Activated CD4-positive, alpha-beta T cell treated with anti-CD3 and anti-CD28 coated beads, Interleukin-2, amount 10 ng/mL, durations not matched to agents 24 days and 14 days (primary cell): Measurements from ENCODE around the gene VIM. TPM values are rescaled to one million over a fixed set of nuclear protein-coding genes. Genes with fewer than 3 reads are reported as not detected.

Experiments
- DNase-seq: peaks from one replicate; pipeline ENCODE4 v3.0.0; 2022
- H3K27ac Mint-ChIP-seq: one replicate; pipeline ENCODE4 v1.8.0; 2022; ENCODE audit warnings: mild to moderate bottlenecking, mixed read lengths
- H3K27me3 Mint-ChIP-seq: one replicate; pipeline ENCODE4 v1.8.0; 2022; ENCODE audit warnings: mixed read lengths
- H3K36me3 Mint-ChIP-seq: one replicate; pipeline ENCODE4 v1.8.0; 2022; ENCODE audit warnings: low read depth, mild to moderate bottlenecking, mixed read lengths
- H3K4me1 Mint-ChIP-seq: one replicate; pipeline ENCODE4 v1.8.0; 2021; ENCODE audit warnings: mixed read lengths
- H3K4me3 Mint-ChIP-seq: one replicate; pipeline ENCODE4 v1.8.0; 2022; ENCODE audit warnings: mild to moderate bottlenecking, moderate library complexity, mixed read lengths
- H3K9me3 Mint-ChIP-seq: one replicate; pipeline ENCODE4 v1.8.0; 2021; ENCODE audit warnings: mixed read lengths
- intact Hi-C: fragments of 100-400 bp; cut with micrococcal nuclease; formaldehyde crosslinking; loops from one replicate; pipeline ENCODE4 v1.15.1; 2023
- total RNA-seq: library from RNA; stranded (reverse); gene quantifications from 2 replicates; pipeline ENCODE4 v1.2.3, GENCODE V29; 2022

The VIM gene
- total RNA-seq, 1 donor from 2014 or later, result 178 TPM

DNA sequence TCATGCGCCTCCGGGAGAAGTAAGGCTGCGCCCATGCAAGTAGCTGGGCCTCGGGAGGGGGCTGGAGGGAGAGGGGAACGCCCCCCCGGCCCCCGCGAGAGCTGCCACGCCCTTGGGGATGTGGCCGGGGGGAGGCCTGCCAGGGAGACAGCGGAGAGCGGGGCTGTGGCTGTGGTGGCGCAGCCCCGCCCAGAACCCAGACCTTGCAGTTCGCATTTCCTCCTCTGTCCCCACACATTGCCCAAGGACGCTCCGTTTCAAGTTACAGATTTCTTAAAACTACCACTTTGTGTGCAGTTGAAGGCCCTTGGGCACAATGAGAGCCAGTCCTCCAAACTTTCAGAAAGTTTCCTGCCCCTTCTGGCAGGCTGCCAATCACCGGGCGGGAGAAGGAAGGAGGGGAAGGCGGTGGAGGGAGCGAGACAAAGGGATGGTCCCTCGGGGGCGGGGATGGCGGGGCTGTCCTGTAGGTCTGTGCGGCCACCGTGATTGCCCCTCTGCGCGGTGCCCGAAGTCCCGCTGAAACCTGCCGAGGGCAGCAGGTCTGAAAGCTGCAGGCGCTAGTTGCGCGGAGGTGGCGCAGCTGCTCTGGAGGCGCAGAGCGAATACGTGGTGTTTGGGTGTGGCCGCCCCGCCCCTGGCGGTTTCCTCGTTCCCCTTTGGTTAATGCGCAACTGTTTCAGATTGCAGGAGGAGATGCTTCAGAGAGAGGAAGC is 2.1 kb downstream of the VIM start:
- peaks cover 46% of the 10 kb centered on the region for H3K36me3 Mint-ChIP-seq
- DNase-seq, result peak; percentile 97
- peak overlapping the region; percentile 95 for H3K27ac Mint-ChIP-seq
- intact Hi-C loops, result loop anchor here (2.0 to 10.0 kb wide), 3 partner anchors 412 to 795 kb away; partner anchors contain the start of genes PTER, RSU1 and STAM
- no peaks in the 10 kb centered on the region for H3K27me3 Mint-ChIP-seq
- peak overlapping the region; percentile 96 for H3K4me3 Mint-ChIP-seq
- no peaks in the 10 kb centered on the region for H3K9me3 Mint-ChIP-seq
- peaks cover 55% of the 10 kb centered on the region for H3K4me1 Mint-ChIP-seq

DNA sequence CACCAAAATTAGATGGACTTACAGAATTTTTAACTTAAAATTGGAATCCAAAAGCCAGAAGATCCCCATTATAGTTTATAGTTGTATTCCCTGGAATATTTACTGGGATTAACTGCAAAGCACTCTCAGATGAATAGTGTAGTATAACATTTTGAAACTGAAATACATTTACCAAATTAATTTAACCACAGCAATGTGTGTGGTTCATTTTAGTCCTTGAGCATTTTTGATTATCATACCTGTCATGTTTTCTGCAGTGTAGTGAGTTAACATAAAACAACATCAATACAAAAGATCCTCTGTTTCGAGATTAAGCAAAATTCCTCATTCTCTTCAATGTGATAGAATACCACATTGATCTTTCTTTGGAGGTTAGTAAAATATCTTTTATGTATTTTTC is 3.7 kb downstream of the VIM start:
- peaks cover 52% of the 10 kb centered on the region for H3K4me1 Mint-ChIP-seq
- peak overlapping the region; percentile 96 for H3K4me3 Mint-ChIP-seq
- H3K27ac Mint-ChIP-seq, result peak overlapping the region; percentile 95
- H3K36me3 Mint-ChIP-seq, result peaks cover 57% of the 10 kb centered on the region
- H3K27me3 Mint-ChIP-seq, result no peaks in the 10 kb centered on the region
- intact Hi-C loops, result loop anchor here (1.0 to 10.0 kb wide), 8 partner anchors 15 to 797 kb away; partner anchors contain the start of genes PTER and TRDMT1
- H3K9me3 Mint-ChIP-seq, result no peaks in the 10 kb centered on the region
- no peak for DNase-seq

DNA sequence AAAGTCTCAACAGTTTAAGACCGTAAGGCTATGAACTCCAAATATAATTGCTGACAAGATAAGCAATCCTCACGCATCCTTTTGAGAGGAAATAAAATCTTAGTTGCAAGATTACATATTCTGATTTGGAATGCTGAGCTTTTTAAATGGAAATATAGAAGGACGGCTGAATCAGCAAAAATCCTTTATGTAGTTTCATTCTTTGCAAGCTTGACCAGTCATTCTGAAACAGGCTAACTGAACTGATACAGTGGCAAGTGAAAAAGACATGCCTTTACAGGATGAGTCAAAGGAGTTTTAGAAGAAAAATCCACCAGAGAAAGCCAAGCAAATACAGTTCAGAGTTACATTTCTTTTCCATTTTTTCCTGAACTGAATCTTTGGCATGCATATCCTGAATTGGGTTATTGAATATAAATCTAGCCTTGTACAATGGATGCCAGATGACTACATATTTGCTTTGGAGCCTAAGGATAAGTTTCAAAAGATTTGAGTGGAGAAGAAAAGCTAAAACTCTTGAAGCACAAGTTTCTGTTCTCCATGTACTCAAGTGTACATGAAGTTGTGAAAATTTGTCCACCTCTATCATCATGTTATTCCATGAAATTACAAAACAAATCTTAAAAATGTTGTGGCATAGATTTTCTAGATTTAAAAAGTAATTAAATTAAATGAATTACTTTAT is 4.4 kb downstream of the VIM start:
- Mint-ChIP-seq H3K4me3 (peak overlapping the region; percentile 96), H3K27me3 (no peaks in the 10 kb centered on the region), H3K9me3 (no peaks in the 10 kb centered on the region), H3K4me1 (peaks cover 46% of the 10 kb centered on the region), H3K36me3 (peaks cover 60% of the 10 kb centered on the region), H3K27ac (peak overlapping the region; percentile 53)
- intact Hi-C loops, result loop anchor here (1.0 to 10.0 kb wide), 8 partner anchors 16 to 798 kb away; partner anchors contain the start of genes PTER and TRDMT1
- DNase-seq, result peak; percentile 68

- no peaks in the 10 kb centered on the region for H3K9me3 Mint-ChIP-seq
- H3K27me3 Mint-ChIP-seq, result no peaks in the 10 kb centered on the region
- H3K36me3 Mint-ChIP-seq, result peaks cover 65% of the 10 kb centered on the region
- peak overlapping the region; percentile 9 for H3K4me3 Mint-ChIP-seq
- no peak overlapping the region for H3K27ac Mint-ChIP-seq
- peaks cover 39% of the 10 kb centered on the region for H3K4me1 Mint-ChIP-seq
- no peak for DNase-seq
- intact Hi-C loops, result loop anchor here (2.0 to 10.0 kb wide), 2 partner anchors 21 to 799 kb away; partner anchors contain the start of gene PTER
Observed at GRCh38 chr10:17233286-17233991, 5.4 kb downstream of the VIM start.

DNA sequence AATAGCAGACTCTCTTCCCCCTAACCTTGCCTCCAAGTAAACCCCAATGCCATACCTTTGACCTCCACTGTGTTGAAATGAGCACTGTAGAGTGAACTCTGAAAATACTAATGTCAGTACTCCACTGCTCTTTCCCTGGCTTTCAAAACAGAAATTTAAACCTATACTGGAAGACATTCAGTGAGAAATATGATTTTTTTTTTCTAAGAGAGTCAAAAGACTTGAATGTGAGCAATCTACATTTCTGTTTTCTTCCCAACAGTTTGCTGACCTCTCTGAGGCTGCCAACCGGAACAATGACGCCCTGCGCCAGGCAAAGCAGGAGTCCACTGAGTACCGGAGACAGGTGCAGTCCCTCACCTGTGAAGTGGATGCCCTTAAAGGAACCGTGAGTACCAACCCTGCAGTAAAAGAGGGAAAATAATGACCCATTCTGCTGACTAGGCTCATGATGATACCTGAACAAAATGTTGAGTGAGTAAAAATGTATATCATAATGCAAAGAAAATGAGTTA is 6.4 kb downstream of the VIM start:
- intact Hi-C loops, result loop anchor here (10.0 kb wide), 1 partner anchor 800 kb away; the partner anchor contains the start of gene PTER
- Mint-ChIP-seq H3K36me3 (peaks cover 65% of the 10 kb centered on the region), H3K4me1 (peaks cover 39% of the 10 kb centered on the region), H3K9me3 (no peaks in the 10 kb centered on the region), H3K27ac (no peak overlapping the region), H3K4me3 (peak overlapping the region; percentile 46), H3K27me3 (no peaks in the 10 kb centered on the region)
- no peak for DNase-seq

GRCh38 chr10:17235136-17235535 is 7.1 kb downstream of the VIM start:
- H3K27ac Mint-ChIP-seq, result no peak overlapping the region
- intact Hi-C loops, result loop anchor here (10.0 kb wide), 1 partner anchor 800 kb away; the partner anchor contains the start of gene PTER
- H3K9me3 Mint-ChIP-seq, result no peaks in the 10 kb centered on the region
- DNase-seq, result no peak
- H3K4me3 Mint-ChIP-seq, result no peak overlapping the region
- H3K36me3 Mint-ChIP-seq, result peaks cover 65% of the 10 kb centered on the region
- H3K27me3 Mint-ChIP-seq, result no peaks in the 10 kb centered on the region
- peaks cover 39% of the 10 kb centered on the region for H3K4me1 Mint-ChIP-seq

DNA sequence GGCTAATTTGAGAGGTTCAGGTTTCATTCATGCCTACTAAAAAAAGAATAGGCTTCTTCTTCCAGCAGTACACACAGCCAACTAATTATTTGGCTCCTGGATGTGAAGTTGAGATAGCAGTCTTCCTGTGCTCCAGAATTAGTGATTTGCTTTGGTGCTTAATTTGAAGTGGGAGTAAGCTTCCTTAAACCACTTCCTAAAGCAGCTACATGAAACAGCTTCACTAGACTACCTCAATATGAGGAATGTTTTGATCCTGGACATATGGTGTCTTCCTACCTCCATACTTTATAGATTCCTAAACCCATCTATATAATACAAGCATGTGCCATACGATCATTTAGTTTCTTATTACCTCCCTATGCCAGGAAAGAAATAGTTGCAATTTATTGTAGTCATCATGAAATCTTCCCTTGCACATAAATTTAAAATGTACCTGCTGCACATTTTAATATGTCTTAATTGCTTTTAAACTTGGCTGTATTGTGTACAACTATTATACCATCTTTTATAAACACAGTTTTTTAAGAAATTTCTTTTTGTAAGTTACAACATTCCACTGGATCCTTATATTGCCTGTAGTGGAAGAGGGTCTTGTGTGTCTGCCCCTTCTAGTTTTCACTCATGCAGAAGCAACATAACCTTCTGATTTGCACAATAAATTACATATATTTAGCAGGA is 8.6 kb downstream of the VIM start:
- no peak overlapping the region for H3K4me3 Mint-ChIP-seq
- H3K4me1 Mint-ChIP-seq, result peaks cover 29% of the 10 kb centered on the region
- intact Hi-C loops, result loop anchor here (10.0 kb wide), 1 partner anchor 802 kb away; the partner anchor contains the start of gene PTER
- no peak for DNase-seq
- H3K36me3 Mint-ChIP-seq, result peaks cover 54% of the 10 kb centered on the region
- H3K27ac Mint-ChIP-seq, result no peak overlapping the region
- no peaks in the 10 kb centered on the region for H3K9me3 Mint-ChIP-seq
- no peaks in the 10 kb centered on the region for H3K27me3 Mint-ChIP-seq

DNA sequence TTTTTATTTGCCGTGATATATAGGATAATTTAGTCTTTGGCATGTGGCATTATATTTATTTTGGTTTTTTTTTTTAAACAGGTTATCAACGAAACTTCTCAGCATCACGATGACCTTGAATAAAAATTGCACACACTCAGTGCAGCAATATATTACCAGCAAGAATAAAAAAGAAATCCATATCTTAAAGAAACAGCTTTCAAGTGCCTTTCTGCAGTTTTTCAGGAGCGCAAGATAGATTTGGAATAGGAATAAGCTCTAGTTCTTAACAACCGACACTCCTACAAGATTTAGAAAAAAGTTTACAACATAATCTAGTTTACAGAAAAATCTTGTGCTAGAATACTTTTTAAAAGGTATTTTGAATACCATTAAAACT is 9.1 kb downstream of the VIM start:
- Mint-ChIP-seq H3K36me3 (peaks cover 49% of the 10 kb centered on the region), H3K27ac (no peak overlapping the region), H3K4me3 (no peak overlapping the region), H3K9me3 (no peaks in the 10 kb centered on the region), H3K27me3 (no peaks in the 10 kb centered on the region), H3K4me1 (peaks cover 25% of the 10 kb centered on the region)
- intact Hi-C loops, result loop anchor here (10.0 kb wide), 1 partner anchor 802 kb away; the partner anchor contains the start of gene PTER
- DNase-seq, result no peak

GRCh38 chr10:17237915-17238444 is 9.9 kb downstream of the VIM start:
- H3K9me3 Mint-ChIP-seq, result no peaks in the 10 kb centered on the region
- no peak overlapping the region for H3K4me3 Mint-ChIP-seq
- peaks cover 20% of the 10 kb centered on the region for H3K4me1 Mint-ChIP-seq
- no peak for DNase-seq
- no peak overlapping the region for H3K27ac Mint-ChIP-seq
- H3K27me3 Mint-ChIP-seq, result no peaks in the 10 kb centered on the region
- peaks cover 43% of the 10 kb centered on the region for H3K36me3 Mint-ChIP-seq
- intact Hi-C loops, result loop anchor here (10.0 kb wide), 1 partner anchor 803 kb away; the partner anchor contains the start of gene PTER

DNA sequence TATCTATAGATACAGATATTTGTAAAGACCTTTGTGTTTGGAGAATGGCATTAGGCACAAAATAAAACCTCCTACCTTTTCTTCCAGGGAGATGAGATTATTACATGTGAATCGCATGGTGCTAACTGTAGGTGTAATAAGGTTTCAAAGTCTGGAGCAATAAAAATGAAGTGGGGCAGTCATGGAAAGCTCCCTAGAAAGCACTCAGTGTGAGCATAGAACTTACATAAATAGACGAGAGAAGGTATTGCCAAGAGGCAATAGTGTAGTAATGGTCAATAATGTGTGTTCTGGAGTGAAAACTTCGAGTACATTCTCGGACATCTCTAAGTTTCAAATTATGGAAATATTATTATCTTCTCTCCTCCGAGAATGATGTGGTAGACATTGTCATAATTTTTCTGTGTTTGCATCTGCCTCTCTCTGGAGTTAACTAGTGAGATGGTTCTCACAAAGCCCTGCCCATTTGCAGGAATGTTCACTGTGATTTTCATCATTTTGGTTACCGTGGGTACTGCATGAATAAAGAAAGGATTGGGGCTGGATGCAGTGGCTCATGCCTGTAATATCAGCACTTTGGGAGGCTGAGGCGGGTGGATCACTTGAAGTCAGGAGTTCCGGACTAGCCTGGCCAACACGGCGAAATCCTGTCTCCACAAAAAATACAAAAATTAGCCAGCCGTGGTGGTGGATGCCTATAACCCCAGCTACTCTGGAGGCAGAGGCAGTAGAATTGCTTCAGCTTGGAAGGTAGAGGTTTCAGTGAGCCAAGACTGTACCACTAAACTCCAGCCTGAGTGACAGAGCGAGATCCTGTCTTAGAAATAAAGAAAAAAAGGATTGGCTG is 10.6 kb downstream of the VIM start:
- no peaks in the 10 kb centered on the region for H3K9me3 Mint-ChIP-seq
- DNase-seq, result no peak
- intact Hi-C loops, result loop anchor here (10.0 kb wide), 1 partner anchor 804 kb away; the partner anchor contains the start of gene PTER
- H3K4me3 Mint-ChIP-seq, result no peak overlapping the region
- peaks cover 39% of the 10 kb centered on the region for H3K36me3 Mint-ChIP-seq
- no peak overlapping the region for H3K27ac Mint-ChIP-seq
- H3K4me1 Mint-ChIP-seq, result peaks cover 17% of the 10 kb centered on the region
- H3K27me3 Mint-ChIP-seq, result no peaks in the 10 kb centered on the region

DNA sequence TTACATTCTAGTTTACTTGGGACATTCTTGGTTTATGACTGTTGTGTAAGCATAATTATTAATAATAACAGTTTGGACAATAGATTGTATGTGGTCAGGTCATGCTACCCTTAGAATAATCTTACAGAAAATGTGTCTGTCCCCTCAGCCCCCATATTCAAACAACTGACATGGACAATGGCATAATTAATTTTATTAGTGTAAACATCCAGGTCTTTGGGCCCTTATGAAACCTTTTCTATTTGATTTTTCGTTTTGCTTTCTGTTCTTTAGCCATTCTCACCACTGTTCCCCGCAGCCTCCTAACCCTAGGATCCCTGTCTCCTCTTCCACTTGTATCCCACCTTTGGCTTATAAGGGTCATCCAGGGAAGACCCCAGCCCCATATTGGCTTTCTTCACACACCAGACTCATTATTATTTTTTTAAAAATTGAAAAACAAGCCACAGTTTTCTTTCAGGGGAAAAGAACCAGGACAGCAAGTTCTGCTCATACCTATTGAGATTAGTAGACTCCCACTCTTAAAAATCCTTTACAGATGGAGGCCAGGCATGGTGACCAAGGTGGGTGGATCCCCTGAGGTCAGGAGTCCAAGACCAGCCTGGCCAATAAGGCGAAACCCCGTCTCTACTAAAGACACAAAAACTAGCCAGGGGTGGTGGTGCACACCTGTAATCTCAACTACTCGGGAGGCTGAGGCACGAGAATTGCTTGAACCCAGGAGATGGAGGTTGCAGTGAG is 11.5 kb downstream of the VIM start:
- no peaks in the 10 kb centered on the region for H3K9me3 Mint-ChIP-seq
- H3K27me3 Mint-ChIP-seq, result no peaks in the 10 kb centered on the region
- H3K27ac Mint-ChIP-seq, result no peak overlapping the region
- intact Hi-C loops, result loop anchor here (10.0 kb wide), 1 partner anchor 805 kb away; the partner anchor contains the start of gene PTER
- peaks cover 31% of the 10 kb centered on the region for H3K36me3 Mint-ChIP-seq
- H3K4me3 Mint-ChIP-seq, result no peak overlapping the region
- DNase-seq, result no peak
- peaks cover 12% of the 10 kb centered on the region for H3K4me1 Mint-ChIP-seq
